ENCODE data around the gene TFDP1. TPM values are rescaled to one million over a fixed set of nuclear protein-coding genes. Genes with fewer than 3 reads are reported as not detected.

Gene TFDP1
- total RNA-seq, 1 experiment from 2014 or later = 107 TPM

DNA sequence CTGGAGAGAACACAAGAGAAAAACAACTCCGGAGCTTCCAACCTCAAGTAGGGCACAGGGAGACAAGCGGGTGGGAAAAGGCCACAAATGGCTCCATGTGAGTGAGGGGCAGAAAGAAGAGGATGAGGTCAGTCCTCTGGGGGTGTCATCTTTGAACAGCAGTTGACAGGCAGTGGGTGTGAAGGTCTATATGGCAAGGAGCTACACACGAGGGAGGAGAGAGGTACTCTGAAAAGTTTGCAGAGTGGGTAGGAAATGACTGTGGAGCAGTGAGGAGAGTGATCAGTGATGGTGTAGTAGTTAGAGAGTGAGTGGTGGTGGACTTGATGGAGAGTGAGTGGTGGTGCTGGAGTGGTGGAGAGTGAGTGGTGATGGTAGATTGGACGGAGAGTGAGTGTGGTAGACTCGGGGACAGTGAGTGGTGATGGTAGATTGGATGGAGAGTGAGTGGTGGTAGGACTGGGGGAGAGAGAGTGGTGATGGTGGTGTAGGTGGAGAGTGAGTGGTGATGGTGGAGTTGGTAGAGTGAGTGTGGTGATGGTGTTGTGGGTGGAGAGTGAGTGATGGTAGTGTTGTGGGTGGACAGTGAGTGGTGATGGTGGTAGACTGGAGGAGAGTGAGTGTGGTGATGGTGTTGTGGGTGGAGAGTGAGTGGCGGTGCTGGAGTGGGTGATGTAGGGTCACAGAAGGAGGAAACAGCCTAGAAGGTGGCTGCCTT lies 4.0 kb downstream of the TFDP1 start:
- TF ChIP-seq EZH2 (IDR thresholded peaks at IDR 0.05; ENCODE audit: low read depth) = no peak
- TF ChIP-seq, protein P1, sequence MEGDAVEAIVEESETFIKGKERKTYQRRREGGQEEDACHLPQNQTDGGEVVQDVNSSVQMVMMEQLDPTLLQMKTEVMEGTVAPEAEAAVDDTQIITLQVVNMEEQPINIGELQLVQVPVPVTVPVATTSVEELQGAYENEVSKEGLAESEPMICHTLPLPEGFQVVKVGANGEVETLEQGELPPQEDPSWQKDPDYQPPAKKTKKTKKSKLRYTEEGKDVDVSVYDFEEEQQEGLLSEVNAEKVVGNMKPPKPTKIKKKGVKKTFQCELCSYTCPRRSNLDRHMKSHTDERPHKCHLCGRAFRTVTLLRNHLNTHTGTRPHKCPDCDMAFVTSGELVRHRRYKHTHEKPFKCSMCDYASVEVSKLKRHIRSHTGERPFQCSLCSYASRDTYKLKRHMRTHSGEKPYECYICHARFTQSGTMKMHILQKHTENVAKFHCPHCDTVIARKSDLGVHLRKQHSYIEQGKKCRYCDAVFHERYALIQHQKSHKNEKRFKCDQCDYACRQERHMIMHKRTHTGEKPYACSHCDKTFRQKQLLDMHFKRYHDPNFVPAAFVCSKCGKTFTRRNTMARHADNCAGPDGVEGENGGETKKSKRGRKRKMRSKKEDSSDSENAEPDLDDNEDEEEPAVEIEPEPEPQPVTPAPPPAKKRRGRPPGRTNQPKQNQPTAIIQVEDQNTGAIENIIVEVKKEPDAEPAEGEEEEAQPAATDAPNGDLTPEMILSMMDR (conservative IDR thresholded peaks at IDR 0.05) = no peak
- H3K4me2 ChIP-seq = no peak overlapping the region
- H3K36me3 ChIP-seq (ENCODE audit: low read depth) = peaks cover 12% of the 10 kb centered on the region
- no peaks in the 10 kb centered on the region for H3K9me3 ChIP-seq (ENCODE audit: insufficient read depth, low read depth)
- peaks cover 44% of the 10 kb centered on the region for H4K20me1 ChIP-seq (ENCODE audit: insufficient read depth)
- H3K4me3 ChIP-seq = no peak overlapping the region
- no peaks in the 10 kb centered on the region for H3F3A ChIP-seq (ENCODE audit: insufficient read depth, low read depth)
- no peak overlapping the region for H2AFZ ChIP-seq
- DNase-seq = no peak
- no peaks in the 10 kb centered on the region for H3K27me3 ChIP-seq (ENCODE audit: insufficient read depth, low read depth)
- POLR2A ChIA-PET (ENCODE audit: unreplicated experiment) = no interaction called here
- no TSS peak for BruUV-seq (replicated peaks)
- intact Hi-C loops (cut with micrococcal nuclease; ENCODE audit: unreplicated experiment) = no loop called here
- no peaks in the 10 kb centered on the region for H3K9me2 ChIP-seq (ENCODE audit: insufficient read depth)
- peaks cover 9% of the 10 kb centered on the region; the same call in 1 of the 2 replicates for H3K4me1 ChIP-seq (replicated peaks; ENCODE audit: insufficient read depth)
- H3K27ac ChIP-seq = no peak overlapping the region
- CTCF ChIA-PET = interaction anchor here (0.6 kb wide), 1 partner anchor 125 kb away, joined by 4 read pairs; no protein-coding TSS in a partner anchor
- H3K79me2 ChIP-seq (ENCODE audit: low read depth) = peaks cover 83% of the 10 kb centered on the region

DNA sequence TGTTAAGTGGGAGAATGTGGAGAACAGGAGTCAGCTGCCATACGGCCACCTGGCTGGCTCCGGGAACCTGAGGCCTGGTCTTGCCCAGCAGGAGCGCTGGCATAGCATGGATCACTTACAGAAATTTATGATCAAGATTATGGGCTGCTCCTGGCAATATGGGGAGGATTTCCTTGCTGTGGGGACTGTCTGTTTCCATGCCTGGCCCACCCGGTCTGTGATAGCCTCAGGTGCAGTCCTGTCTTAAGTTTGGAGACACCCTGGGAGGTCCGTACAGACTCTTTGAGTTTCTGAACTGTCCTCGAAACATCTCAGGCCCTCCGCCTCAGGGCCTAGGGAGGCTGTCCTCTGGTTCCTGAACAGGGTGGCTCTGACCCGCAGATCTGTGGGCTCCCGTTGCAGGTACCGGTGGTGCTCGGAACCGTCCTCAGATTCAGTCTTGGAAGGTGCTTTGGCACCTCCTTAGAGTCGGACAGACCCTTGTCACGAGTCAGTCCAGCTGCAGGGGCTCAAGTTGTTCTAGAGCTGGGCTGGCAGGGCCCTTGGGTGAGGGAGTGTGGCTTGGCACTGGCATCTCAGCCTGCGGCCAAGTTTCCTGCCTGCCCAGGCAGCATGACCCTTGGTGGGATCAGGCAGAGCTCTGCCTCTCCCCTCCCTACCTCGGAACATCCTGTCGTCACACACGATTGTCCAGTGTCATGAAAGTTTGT lies 4.9 kb downstream of the TFDP1 start:
- H3K79me2 ChIP-seq (ENCODE audit: low read depth) = peaks cover 92% of the 10 kb centered on the region
- ChIA-PET CTCF (no interaction called here), POLR2A (ENCODE audit: unreplicated experiment) (interaction anchor here (0.6 kb wide), 1 partner anchor 50 kb away, joined by 4 read pairs; no protein-coding TSS in a partner anchor)
- H3K27ac ChIP-seq = no peak overlapping the region
- H3K36me3 ChIP-seq (ENCODE audit: low read depth) = peaks cover 12% of the 10 kb centered on the region
- TF ChIP-seq, protein P1 (conservative IDR thresholded peaks at IDR 0.05) = no peak
- TF ChIP-seq EZH2 (IDR thresholded peaks at IDR 0.05; ENCODE audit: low read depth) = no peak
- no peak overlapping the region for H2AFZ ChIP-seq
- no peaks in the 10 kb centered on the region for H3K9me2 ChIP-seq (ENCODE audit: insufficient read depth)
- H3K9me3 ChIP-seq (ENCODE audit: insufficient read depth, low read depth) = no peaks in the 10 kb centered on the region
- H3K27me3 ChIP-seq (ENCODE audit: insufficient read depth, low read depth) = no peaks in the 10 kb centered on the region
- no TSS peak for BruUV-seq (replicated peaks)
- no peak overlapping the region for H3K4me2 ChIP-seq
- peaks cover 9% of the 10 kb centered on the region; the same call in 1 of the 2 replicates for H3K4me1 ChIP-seq (replicated peaks; ENCODE audit: insufficient read depth)
- H3K4me3 ChIP-seq = no peak overlapping the region
- intact Hi-C loops (cut with micrococcal nuclease; ENCODE audit: unreplicated experiment) = no loop called here
- no peaks in the 10 kb centered on the region for H3F3A ChIP-seq (ENCODE audit: insufficient read depth, low read depth)
- H4K20me1 ChIP-seq (ENCODE audit: insufficient read depth) = peaks cover 44% of the 10 kb centered on the region
- no peak for DNase-seq

DNA sequence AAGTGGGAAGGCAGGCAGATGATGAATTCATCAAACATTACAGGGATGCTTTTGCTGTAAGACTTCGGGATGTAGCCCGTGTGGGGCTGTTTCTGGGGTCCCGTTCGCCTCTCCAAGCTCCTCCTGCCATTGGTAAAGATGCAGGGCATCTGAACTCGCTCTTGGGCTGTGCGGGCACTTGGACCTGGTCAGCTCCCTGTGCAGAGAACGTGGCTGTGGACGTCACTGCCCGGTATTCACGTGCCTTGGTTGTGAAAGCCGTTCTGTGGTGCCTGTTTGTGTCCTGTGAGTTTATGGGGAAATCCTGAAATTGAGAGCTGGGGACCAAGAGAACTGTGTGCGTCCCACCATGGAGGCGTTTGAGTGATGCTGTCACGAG lies 5.4 kb downstream of the TFDP1 start:
- ChIA-PET CTCF (no interaction called here), POLR2A (ENCODE audit: unreplicated experiment) (interaction anchor here (0.6 kb wide), 1 partner anchor 49 kb away, joined by 4 read pairs; no protein-coding TSS in a partner anchor)
- Histone ChIP-seq H3K27ac (no peak overlapping the region), H3K79me2 (ENCODE audit: low read depth) (peaks cover 97% of the 10 kb centered on the region), H3K4me3 (no peak overlapping the region), H3K9me3 (ENCODE audit: insufficient read depth, low read depth) (no peaks in the 10 kb centered on the region), H3K36me3 (ENCODE audit: low read depth) (peaks cover 14% of the 10 kb centered on the region), H2AFZ (no peak overlapping the region), H3F3A (ENCODE audit: insufficient read depth, low read depth) (no peaks in the 10 kb centered on the region), H4K20me1 (ENCODE audit: insufficient read depth) (peaks cover 50% of the 10 kb centered on the region), H3K4me1 (replicated peaks; ENCODE audit: insufficient read depth) (peaks cover 9% of the 10 kb centered on the region; the same call in 1 of the 2 replicates), H3K27me3 (ENCODE audit: insufficient read depth, low read depth) (no peaks in the 10 kb centered on the region), H3K4me2 (no peak overlapping the region), H3K9me2 (ENCODE audit: insufficient read depth) (no peaks in the 10 kb centered on the region)
- no TSS peak for BruUV-seq (replicated peaks)
- intact Hi-C loops (cut with micrococcal nuclease; ENCODE audit: unreplicated experiment) = no loop called here
- TF ChIP-seq, protein P1 (conservative IDR thresholded peaks at IDR 0.05) = no peak
- TF ChIP-seq EZH2 (IDR thresholded peaks at IDR 0.05; ENCODE audit: low read depth) = no peak
- DNase-seq = no peak
